AG10803 (cell line): Measurements from ENCODE around the gene ADRB1.

Experiments
- DNase-seq: peaks from one replicate; pipeline ENCODE4 v3.0.0; 2010; ENCODE audit warnings: low read depth
- H3K4me3 ChIP-seq: 2 replicates; pipeline ENCODE4 v1.5.1; 2011; ENCODE audit warnings: mild to moderate bottlenecking, low read length, control low read depth
- CTCF ChIP-seq: conservative IDR thresholded peaks from 2 replicates; pipeline ENCODE4 v1.5.1; 2011; ENCODE audit warnings: mild to moderate bottlenecking, low read length, control low read depth, inconsistent platforms

ADRB1 gene

GRCh38 chr10:114083040-114083439 is 39.4 kb downstream of the ADRB1 start:
- no peak overlapping the region for H3K4me3 ChIP-seq
- TF ChIP-seq CTCF: no peak
- no peak for DNase-seq

GRCh38 chr10:114084215-114084614 is 40.5 kb downstream of the ADRB1 start:
- TF ChIP-seq CTCF: no peak
- no peak overlapping the region for H3K4me3 ChIP-seq
- no peak for DNase-seq

GRCh38 chr10:114087255-114087654 is 43.6 kb downstream of the ADRB1 start:
- no peak for TF ChIP-seq CTCF
- no peak overlapping the region for H3K4me3 ChIP-seq
- DNase-seq: no peak

- H3K4me3 ChIP-seq: no peak overlapping the region
- DNase-seq: no peak
- no peak for TF ChIP-seq CTCF
Observed at GRCh38 chr10:114087655-114088054, 44.0 kb downstream of the ADRB1 start.

- TF ChIP-seq CTCF: no peak
- no peak overlapping the region for H3K4me3 ChIP-seq
- DNase-seq: no peak
Observed at GRCh38 chr10:114094795-114095194, 51.1 kb downstream of the ADRB1 start.

- DNase-seq: no peak
- no peak for TF ChIP-seq CTCF
- no peak overlapping the region for H3K4me3 ChIP-seq
Observed at GRCh38 chr10:114095559-114096337, 52.1 kb downstream of the ADRB1 start.
